22Rv1 (cell line): ENCODE data around the gene DBX2.

Source experiments
- ZFX ChIP-seq: fragments of 450-650 bp; IDR thresholded peaks from 2 replicates; pipeline ENCODE4 v1.6.1; 2017; ENCODE audit warnings: antibody characterized with exemption, borderline replicate concordance
- TF ChIP-seq, protein P1 (sequence below): fragments of 450-650 bp; IDR thresholded peaks from 2 replicates; pipeline ENCODE4 v1.5.1; 2017; ENCODE audit warnings: mild to moderate bottlenecking

DNA sequence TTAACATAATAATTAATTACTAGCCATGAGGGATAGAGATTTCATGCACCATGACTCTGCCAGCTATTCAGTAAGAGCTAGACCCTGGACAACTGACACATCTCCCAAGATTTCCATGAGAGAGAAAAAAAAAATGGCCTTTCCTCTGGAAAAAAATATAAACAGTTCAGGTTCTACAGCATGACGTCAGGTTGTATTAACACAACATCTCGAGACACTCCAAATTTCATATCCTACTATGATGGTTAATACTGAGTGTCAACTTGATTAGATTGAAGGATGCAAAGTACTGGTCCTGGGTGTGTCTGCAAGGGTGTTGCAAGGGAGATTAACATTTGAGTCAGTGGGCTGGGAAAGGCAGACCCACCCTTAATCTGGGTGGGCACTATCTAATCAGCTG is 11.1 kb downstream of the DBX2 start:
- TF ChIP-seq, protein P1, sequence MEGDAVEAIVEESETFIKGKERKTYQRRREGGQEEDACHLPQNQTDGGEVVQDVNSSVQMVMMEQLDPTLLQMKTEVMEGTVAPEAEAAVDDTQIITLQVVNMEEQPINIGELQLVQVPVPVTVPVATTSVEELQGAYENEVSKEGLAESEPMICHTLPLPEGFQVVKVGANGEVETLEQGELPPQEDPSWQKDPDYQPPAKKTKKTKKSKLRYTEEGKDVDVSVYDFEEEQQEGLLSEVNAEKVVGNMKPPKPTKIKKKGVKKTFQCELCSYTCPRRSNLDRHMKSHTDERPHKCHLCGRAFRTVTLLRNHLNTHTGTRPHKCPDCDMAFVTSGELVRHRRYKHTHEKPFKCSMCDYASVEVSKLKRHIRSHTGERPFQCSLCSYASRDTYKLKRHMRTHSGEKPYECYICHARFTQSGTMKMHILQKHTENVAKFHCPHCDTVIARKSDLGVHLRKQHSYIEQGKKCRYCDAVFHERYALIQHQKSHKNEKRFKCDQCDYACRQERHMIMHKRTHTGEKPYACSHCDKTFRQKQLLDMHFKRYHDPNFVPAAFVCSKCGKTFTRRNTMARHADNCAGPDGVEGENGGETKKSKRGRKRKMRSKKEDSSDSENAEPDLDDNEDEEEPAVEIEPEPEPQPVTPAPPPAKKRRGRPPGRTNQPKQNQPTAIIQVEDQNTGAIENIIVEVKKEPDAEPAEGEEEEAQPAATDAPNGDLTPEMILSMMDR: no peak
- no peak for TF ChIP-seq ZFX
